Measurements from ENCODE around the gene PROC. TPM values are rescaled to one million over a fixed set of nuclear protein-coding genes. Genes with fewer than 3 reads are reported as not detected.

Gene PROC
- total RNA-seq, 1 experiment from 2014 or later = not detected

GRCh38 chr2:127462461-127462860, 44.2 kb downstream of the PROC start (continued):
- TF ChIP-seq CTCF (IDR thresholded peaks at IDR 0.05 in 2 of 3, conservative IDR thresholded peaks at IDR 0.05 in 1 of 3; ENCODE audit: borderline replicate concordance in 1 of 3, insufficient read depth in 1 of 3, low read depth in 2 of 3, low read length in 2 of 3) = no peak

- ATAC-seq (no peak), DNase-seq (ENCODE audit: low read depth, low spot score) (no peak)
- Histone ChIP-seq H4K20me1 (ENCODE audit: insufficient read depth) (no peaks in the 10 kb centered on the region), H3K79me2 (ENCODE audit: insufficient read depth, low read length) (no peaks in the 10 kb centered on the region), H3K4me2 (ENCODE audit: low read length) (no peak overlapping the region), H3K36me3 (ENCODE audit: control insufficient read depth in 1 of 2, insufficient read depth in 2 of 2, low read length in 2 of 2) (no peaks in the 10 kb centered on the region), H2AFZ (ENCODE audit: low read depth, low read length, poor library complexity, severe bottlenecking) (no peak overlapping the region), H3K9me2 (ENCODE audit: insufficient read depth) (no peaks in the 10 kb centered on the region), H3K4me3 (replicated peaks in 1 of 2; ENCODE audit: low read depth in 1 of 2, low read length in 2 of 2) (no peak overlapping the region), H3K27ac (ENCODE audit: low read depth, low read length) (no peak overlapping the region), H3K9me3 (ENCODE audit: control insufficient read depth in 1 of 2, insufficient read depth in 1 of 2, low read depth in 1 of 2, low read length in 2 of 2) (no peaks in the 10 kb centered on the region), H3K9ac (ENCODE audit: low read length) (no peak overlapping the region), H3K27me3 (ENCODE audit: insufficient read depth, low read length) (no peaks in the 10 kb centered on the region), H3K4me1 (ENCODE audit: control insufficient read depth in 1 of 2, insufficient read depth in 2 of 2, low read length in 2 of 2) (no peaks in the 10 kb centered on the region)
- CTCF ChIA-PET = no interaction called here
- intact Hi-C loops (cut with micrococcal nuclease) = no loop called here
- POLR2A ChIA-PET = no interaction called here
- BruUV-seq (replicated peaks) = no TSS peak
- RAD21 ChIA-PET (ENCODE audit: low non-redundant PET in 1 of 2, low total read pairs in 2 of 2, uncharacterized antibody in 2 of 2, unreplicated experiment in 2 of 2) = no interaction called here
- TF ChIP-seq ELF1 (IDR thresholded peaks at IDR 0.05; ENCODE audit: borderline replicate concordance, low read depth) = no peak
- TF ChIP-seq RAD21 (IDR thresholded peaks at IDR 0.05; ENCODE audit: low read depth) = no peak
- no peak for TF ChIP-seq EZH2 (IDR thresholded peaks at IDR 0.05)
- no peak for TF ChIP-seq POLR2A (IDR thresholded peaks at IDR 0.05; ENCODE audit: borderline replicate concordance, extremely low read depth, insufficient read depth, insufficient read length)
Observed at GRCh38 chr2:127463155-127463991, 45.1 kb downstream of the PROC start.

All from HCT116 (cell line).